ENCODE results near the gene TASOR. TPM values are rescaled to one million over a fixed set of nuclear protein-coding genes. Genes with fewer than 3 reads are reported as not detected.

The TASOR gene
- total and polyA plus RNA-seq, 4 donors: 12.8 to 71.9 (median 36.4) TPM

Other genes starting within 250 kb of the TASOR start
- under 1 TPM; 0.27 to 0.55 TPM for gene ERC2, start 214.8 kb downstream of the TASOR start, total RNA-seq
- gene ERC2, start 214.8 kb downstream of the TASOR start, polyA plus RNA-seq: not detected
- gene CCDC66, start 126.1 kb downstream of the TASOR start, total RNA-seq: 10 to 100 TPM; 27.1 to 51.5 TPM
- 10 to 100 TPM in 1 of 2 donors, 1 to 10 TPM in 1; 5.9 to 17.8 TPM for gene CCDC66, start 126.1 kb downstream of the TASOR start, polyA plus RNA-seq
- 10 to 100 TPM; 17.4 to 41.6 TPM for gene ARHGEF3, start 118.7 kb upstream of the TASOR start, total RNA-seq
- gene ARHGEF3, start 118.7 kb upstream of the TASOR start, polyA plus RNA-seq: 1 to 10 TPM; 1.6 to 2.5 TPM